Spinal cord (tissue), 10 donors: ENCODE data around the gene MYORG. TPM values are rescaled to one million over a fixed set of nuclear protein-coding genes. Genes with fewer than 3 reads are reported as not detected.
"Not testable (repeated sequence)": the region's sequence is repeated elsewhere in the genome, so short reads cannot be mapped to it uniquely, and the experiment has no call there.

Source experiments
- DNase-seq, 6 donors: peaks; one replicate each; pipeline versions ENCODE4 v3.0.0 to v3.0.0-alpha.2; 2013 to 2015; ENCODE audit warnings: low spot score in 6 of 6, low read depth in 4 of 6
- H3K27ac ChIP-seq: one replicate; pipeline ENCODE4 v1.5.1; 2013; ENCODE audit warnings: low read depth, low read length, control low read depth
- H3K27me3 ChIP-seq: one replicate; pipeline ENCODE4 v1.6.1; 2013; ENCODE audit warnings: low read length; ENCODE audit not compliant: control insufficient read depth, insufficient read depth
- H3K36me3 ChIP-seq: one replicate; pipeline ENCODE4 v1.6.1; 2013; ENCODE audit warnings: low read length; ENCODE audit not compliant: control insufficient read depth, insufficient read depth
- H3K4me1 ChIP-seq: one replicate; pipeline ENCODE4 v1.6.1; 2013; ENCODE audit warnings: low read length; ENCODE audit not compliant: control insufficient read depth, insufficient read depth
- H3K4me3 ChIP-seq: one replicate; pipeline ENCODE4 v1.5.1; 2013; ENCODE audit warnings: low read depth, low read length, control low read depth
- H3K9me3 ChIP-seq: one replicate; pipeline ENCODE4 v1.6.1; 2013; ENCODE audit warnings: low read length; ENCODE audit not compliant: control insufficient read depth, insufficient read depth
- WGBS: methylation state at CpG from one replicate; pipeline ENCODE4 v1.1.5; 2013; ENCODE audit warnings: missing lambda C conversion rate; ENCODE audit not compliant: insufficient coverage; 5-methylcytosine and 5-hydroxymethylcytosine counted together
- polyA plus RNA-seq, 2 donors: library from polyadenylated mRNA; unstranded; fragments of 120-200 nt; gene quantifications; one replicate each; pipeline ENCODE4 v1.2.1, GENCODE V29; 2013; ENCODE audit not compliant: insufficient read length in 2 of 2
- total RNA-seq, 2 donors: library from RNA; depleted of rRNA in 1 of 2; stranded (reverse); fragments of 120-200 nt in 1 of 2; fragments of >200 nt in 1 of 2; gene quantifications; one replicate each; pipeline versions ENCODE4 v1.2.3 to v1.2.4, GENCODE V29; 2013 to 2014
- donor health status: healthy.

The MYORG gene
- total and polyA plus RNA-seq, 4 donors = 8.6 to 36.2 (median 18.4) TPM

DNA sequence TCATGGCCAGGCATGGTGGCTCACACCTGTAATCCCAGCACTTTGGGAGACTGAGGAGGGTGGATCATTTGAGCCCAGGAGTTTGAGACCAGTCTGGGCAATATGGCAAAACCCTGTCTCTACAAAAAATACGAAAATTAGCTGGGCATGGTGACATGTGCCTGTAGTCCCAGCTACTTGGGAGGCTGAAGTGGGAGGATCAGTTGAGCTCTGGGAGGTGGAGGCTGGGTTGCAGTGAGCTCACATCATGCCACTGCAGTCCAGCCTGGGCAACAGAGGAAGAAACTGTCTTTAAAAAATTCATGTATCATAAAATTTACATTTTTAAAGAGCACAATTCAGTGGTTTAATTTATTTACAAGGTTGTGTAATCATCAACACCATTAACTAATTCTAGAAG lies 23.7 kb downstream of the MYORG start:
- H3K9me3 ChIP-seq, DNase-seq, H3K27ac ChIP-seq, H3K27me3 ChIP-seq, H3K4me1 ChIP-seq, H3K4me3 ChIP-seq, H3K36me3 ChIP-seq: not testable (repeated sequence)
- WGBS = 100% methylated on average over 1 of the region's 1 CpG

DNA sequence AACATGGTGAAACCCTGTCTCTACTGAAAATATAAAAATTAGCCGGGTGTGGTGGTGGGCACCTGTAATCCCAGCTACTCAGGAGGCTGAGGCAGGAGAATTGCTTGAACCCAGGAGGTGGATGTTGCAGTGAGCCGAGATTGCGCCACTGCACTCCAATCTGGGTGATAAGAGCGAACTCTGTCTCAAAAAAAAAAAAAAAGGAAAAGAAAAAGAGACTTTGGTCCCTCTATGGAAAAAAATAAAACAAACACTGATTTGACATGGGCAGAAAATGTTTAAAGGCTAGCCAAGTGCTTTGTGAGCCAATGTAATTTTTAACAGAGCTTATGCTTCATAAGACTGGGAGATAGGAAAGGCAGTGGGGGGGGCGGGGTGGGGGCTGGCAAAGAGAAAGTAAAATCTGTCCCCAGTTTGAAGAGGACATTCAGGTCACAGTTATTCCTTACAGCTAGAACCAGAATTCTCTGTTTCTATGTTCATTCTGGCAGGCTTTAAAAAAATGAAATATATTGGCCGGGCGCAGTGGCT lies 24.5 kb downstream of the MYORG start:
- not testable (repeated sequence) for H3K4me1 ChIP-seq, H3K36me3 ChIP-seq, H3K4me3 ChIP-seq, H3K27ac ChIP-seq, DNase-seq, H3K27me3 ChIP-seq, H3K9me3 ChIP-seq
- 100% methylated on average over 4 of the region's 7 CpGs for WGBS

DNA sequence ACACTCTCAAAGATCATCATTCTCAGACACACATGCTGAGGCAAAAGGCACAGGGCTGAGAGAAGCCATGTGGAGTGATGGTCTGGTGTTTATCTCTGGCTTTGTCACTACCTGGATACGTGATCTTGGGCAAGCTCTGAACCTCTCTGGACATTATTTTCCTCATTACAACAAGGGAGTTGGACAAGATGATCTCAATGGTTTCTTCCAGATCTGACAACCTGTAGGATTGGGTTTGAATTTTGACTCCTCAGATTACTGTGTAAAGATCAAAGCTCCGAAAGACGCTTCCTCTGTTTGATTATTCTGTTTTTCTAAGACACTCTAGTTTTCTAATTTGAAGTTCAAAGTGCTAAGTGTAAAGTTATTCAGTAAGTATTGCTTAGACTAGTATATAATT lies 27.4 kb downstream of the MYORG start:
- no peak for DNase-seq
- WGBS = no CpG with 5 or more reads among the region's 3 CpGs
- Histone ChIP-seq H3K4me1 (peaks cover 18% of the 10 kb centered on the region), H3K27me3 (no peaks in the 10 kb centered on the region), H3K9me3 (no peaks in the 10 kb centered on the region), H3K27ac (no peak overlapping the region), H3K36me3 (no peaks in the 10 kb centered on the region), H3K4me3 (no peak overlapping the region)

DNA sequence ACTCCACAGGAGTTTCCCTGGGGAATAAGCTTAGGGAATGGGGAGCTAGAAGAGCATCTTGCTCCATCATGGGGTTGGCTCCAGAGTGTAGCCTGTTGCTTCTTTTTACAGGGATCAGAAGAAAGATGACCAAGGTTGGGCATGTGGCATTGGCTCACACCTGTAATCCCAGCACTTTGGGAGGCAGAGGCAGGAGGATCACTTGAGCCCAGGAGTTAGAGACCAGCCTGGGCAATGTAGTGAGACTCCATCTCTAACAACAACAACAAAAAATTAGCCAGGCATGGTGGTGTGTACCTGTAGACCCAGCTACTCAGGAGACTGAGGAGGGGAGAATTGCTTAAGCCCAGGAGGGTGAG lies 28.9 kb downstream of the MYORG start:
- Histone ChIP-seq H3K4me3 (no peak overlapping the region), H3K4me1 (peaks cover 28% of the 10 kb centered on the region), H3K36me3 (peaks cover 14% of the 10 kb centered on the region), H3K27me3 (no peaks in the 10 kb centered on the region), H3K9me3 (no peaks in the 10 kb centered on the region), H3K27ac (no peak overlapping the region)
- DNase-seq = no peak

DNA sequence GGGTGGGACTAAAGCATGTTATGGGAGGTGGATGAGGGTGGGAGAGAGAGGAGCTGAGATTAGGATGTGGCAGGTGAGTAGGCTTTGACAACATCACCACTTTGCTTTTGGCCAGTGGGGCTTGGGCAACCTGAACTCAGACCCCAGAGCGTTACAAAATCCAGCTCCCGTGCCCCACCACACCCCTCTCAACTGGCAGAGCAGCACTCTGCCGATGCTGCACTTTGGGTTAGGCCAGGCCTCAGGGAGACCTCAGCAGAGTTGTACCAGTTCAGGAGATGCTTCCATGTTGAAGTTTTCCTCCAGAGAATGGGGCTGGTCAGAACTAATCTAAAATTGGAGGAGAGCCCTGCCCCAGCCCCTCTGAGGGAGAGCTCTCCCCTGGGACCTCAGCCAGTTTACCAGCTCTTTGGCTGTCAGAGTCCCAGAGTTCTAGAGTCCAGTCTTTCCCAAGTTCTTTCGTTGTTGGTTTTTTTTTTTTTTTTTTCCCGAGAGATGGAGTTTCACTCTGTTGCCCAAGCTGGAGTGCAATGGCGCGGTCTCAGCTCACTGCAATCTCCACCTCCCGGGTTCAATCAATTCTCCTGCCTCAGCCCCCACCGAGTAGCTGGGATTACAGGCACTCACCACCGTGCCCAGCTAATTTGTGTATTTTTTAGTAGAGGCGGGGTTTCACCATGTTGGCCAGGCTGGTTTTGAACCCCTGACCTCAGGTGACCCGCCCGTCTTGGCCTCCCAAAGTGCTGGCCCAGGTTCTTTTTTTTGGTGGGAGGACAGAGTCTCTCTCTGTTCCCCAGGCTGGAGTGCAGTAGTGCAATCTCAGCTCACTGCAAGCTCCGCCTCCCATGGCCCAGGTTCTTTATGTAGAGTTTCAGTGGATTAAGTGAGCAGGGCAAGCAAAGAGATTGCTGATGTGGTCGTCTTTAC lies 29.6 kb downstream of the MYORG start:
- Histone ChIP-seq H3K36me3 (peaks cover 14% of the 10 kb centered on the region), H3K4me3 (no peak overlapping the region), H3K4me1 (peaks cover 32% of the 10 kb centered on the region), H3K9me3 (no peaks in the 10 kb centered on the region), H3K27me3 (no peaks in the 10 kb centered on the region), H3K27ac (no peak overlapping the region)
- 77% methylated on average over 7 of the region's 15 CpGs for WGBS
- DNase-seq = no peak

DNA sequence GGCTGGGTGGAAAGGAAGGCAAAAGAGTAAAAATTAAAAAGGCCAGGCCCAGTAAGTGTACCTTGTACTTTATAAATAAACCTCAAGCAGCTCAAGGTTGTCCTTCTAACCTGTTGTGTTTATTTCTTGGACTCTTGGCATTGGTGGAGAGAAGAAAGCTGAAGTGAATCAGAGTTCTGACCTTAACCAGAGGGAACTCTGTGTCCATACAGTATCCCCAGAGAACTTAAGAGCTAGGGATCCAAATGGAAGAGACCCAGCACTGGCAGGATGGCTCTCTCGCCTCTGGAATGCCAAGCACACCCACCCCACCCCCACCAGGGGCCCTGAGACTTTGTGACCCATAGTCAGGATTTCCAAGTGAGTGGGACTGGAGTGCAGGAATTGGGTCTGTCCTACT lies 33.1 kb downstream of the MYORG start:
- WGBS = no CpG with 5 or more reads among the region's 1 CpG
- Histone ChIP-seq H3K27me3 (no peaks in the 10 kb centered on the region), H3K4me3 (no peak overlapping the region), H3K9me3 (no peaks in the 10 kb centered on the region), H3K36me3 (peaks cover 38% of the 10 kb centered on the region), H3K27ac (peak overlapping the region; percentile 54), H3K4me1 (peaks cover 52% of the 10 kb centered on the region)
- DNase-seq = no peak

DNA sequence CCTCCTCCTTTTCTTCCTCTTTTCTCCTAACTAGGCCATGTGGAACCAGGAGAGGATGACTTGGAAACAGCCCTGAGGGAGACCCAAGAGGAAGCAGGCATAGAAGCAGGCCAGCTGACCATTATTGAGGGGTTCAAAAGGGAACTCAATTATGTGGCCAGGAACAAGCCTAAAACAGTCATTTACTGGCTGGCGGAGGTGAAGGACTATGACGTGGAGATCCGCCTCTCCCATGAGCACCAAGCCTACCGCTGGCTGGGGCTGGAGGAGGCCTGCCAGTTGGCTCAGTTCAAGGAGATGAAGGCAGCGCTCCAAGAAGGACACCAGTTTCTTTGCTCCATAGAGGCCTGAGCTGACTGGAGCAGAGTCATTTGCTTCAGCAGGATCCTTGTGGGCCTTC lies 33.6 kb downstream of the MYORG start:
- Histone ChIP-seq H3K4me3 (no peak overlapping the region), H3K36me3 (peaks cover 38% of the 10 kb centered on the region), H3K9me3 (no peaks in the 10 kb centered on the region), H3K27me3 (no peaks in the 10 kb centered on the region), H3K27ac (peak overlapping the region; percentile 54), H3K4me1 (peaks cover 57% of the 10 kb centered on the region)
- peak in 1 of 6 donors; percentile 86 for DNase-seq
- WGBS = 61% methylated on average over 5 of the region's 5 CpGs

DNA sequence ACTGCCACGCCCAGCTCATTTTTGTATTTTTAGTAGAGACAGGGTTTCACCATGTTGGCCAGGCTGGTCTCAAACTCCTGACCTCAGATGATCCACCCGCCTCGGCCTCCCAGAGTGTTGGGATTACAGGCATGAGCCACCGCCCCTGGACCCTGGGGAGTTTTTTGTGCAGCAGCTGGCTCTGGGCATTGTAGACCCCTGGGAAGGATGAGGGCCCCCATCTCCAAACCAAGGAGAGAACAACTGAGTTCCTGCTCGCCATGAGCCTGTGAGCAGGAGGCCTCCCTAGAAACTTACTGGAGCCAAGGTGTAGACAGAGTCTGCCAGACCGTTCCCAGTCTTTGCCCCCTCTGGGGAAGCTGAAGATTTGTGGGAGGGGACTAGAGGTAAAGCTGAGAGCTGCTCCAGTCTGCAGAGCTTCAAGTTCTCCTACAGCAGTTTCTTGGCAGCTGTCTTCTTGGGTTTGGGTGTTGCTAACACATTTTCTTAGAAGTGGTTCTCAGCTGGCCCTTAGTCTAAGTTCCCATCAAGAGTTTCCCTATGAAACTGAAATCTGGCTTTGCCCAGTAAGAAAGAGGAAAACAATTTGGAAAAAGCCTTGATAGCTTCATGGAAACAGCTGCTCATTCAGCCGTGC lies 34.9 kb downstream of the MYORG start:
- WGBS = 100% methylated on average over 5 of the region's 7 CpGs
- Histone ChIP-seq H3K9me3 (no peaks in the 10 kb centered on the region), H3K27me3 (no peaks in the 10 kb centered on the region), H3K27ac (peak overlapping the region; percentile 36), H3K36me3 (peaks cover 38% of the 10 kb centered on the region), H3K4me1 (peaks cover 55% of the 10 kb centered on the region), H3K4me3 (no peak overlapping the region)
- DNase-seq = no peak

DNA sequence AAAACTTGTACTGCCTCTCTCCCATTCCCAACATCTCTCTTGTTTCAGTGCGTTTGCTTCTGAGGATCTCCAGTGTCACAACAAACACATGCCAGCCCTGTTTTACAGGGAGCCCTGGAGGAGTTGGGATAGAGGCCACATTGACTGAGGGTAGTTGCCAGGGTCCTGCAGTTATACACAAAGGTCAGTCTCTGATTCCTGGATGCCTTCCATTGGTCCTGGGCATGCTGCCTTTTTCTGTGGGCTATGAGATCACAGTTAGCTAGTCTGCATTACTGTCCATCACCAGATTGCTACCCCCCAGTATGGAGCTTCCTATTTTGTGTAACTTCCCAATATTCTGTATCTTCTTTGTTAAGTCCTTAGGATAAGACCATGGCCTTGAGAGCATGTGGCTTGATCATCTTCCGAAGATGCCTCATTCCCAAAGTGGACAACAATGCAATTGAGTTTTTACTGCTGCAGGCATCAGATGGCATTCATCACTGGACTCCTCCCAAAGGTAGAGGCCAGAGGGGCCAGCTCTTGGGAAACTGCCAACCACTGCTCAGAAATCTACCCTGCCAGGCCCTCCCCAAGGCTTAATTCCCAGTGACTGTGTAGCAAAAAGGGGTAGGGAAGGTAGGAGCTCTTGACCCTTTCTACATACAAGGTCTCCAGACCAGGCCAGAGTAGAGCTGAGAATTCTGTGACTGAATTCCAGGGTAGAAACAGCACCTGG lies 37.9 kb downstream of the MYORG start:
- no peak overlapping the region for H3K4me3 ChIP-seq
- no peaks in the 10 kb centered on the region for H3K9me3 ChIP-seq
- peak in 3 of 6 donors; percentile 56 to 89 (median 67) for DNase-seq
- H3K36me3 ChIP-seq = peaks cover 34% of the 10 kb centered on the region
- H3K4me1 ChIP-seq = peaks cover 51% of the 10 kb centered on the region
- H3K27me3 ChIP-seq = no peaks in the 10 kb centered on the region
- peak overlapping the region; percentile 57 for H3K27ac ChIP-seq
- 43% methylated on average over 1 of the region's 2 CpGs for WGBS
